Measurements from ENCODE around the gene DDO. TPM values are rescaled to one million over a fixed set of nuclear protein-coding genes. Genes with fewer than 3 reads are reported as not detected.
"Not testable (repeated sequence)": the region's sequence is repeated elsewhere in the genome, so short reads cannot be mapped to it uniquely, and the experiment has no call there.

The DDO gene, protein sequence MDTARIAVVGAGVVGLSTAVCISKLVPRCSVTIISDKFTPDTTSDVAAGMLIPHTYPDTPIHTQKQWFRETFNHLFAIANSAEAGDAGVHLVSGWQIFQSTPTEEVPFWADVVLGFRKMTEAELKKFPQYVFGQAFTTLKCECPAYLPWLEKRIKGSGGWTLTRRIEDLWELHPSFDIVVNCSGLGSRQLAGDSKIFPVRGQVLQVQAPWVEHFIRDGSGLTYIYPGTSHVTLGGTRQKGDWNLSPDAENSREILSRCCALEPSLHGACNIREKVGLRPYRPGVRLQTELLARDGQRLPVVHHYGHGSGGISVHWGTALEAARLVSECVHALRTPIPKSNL
- 0.14 and 0.43 TPM in 2 replicates for total RNA-seq (2014; rRNA removed; shearing (Covaris generic))

- Histone ChIP-seq H3K27ac (no peak within 1 kb of the TSS), H3K27me3 (no peaks in the 10 kb centered on the region), H3K4me1 (peaks cover 4% of the 10 kb centered on the region; the same call in 1 of the 2 replicates), H3K36me3 (no peaks in the 10 kb centered on the region), H3K9me3 (replicated peaks) (no peaks in the 10 kb centered on the region), H3K4me3 (peak within 1 kb of the TSS; percentile 40)
- peak in 1 of 2 experiments; percentile 30 for DNase-seq
Observed at GRCh38 chr6:110415086-110415916, at the start of gene DDO. Gene DDO, minus strand, starts transcription at chr6:110415575. Its CDS starts 2,113 bp downstream, at chr6:110413462.

- no peaks in the 10 kb centered on the region for H3K36me3 ChIP-seq
- H3K4me1 ChIP-seq: no peaks in the 10 kb centered on the region
- DNase-seq: no peak
- H3K27me3 ChIP-seq: no peaks in the 10 kb centered on the region
- no peak overlapping the region for H3K27ac ChIP-seq
- no peak overlapping the region for H3K4me3 ChIP-seq
- H3K9me3 ChIP-seq (replicated peaks): peaks cover 3% of the 10 kb centered on the region; the same call in 1 of the 2 replicates
Observed at GRCh38 chr6:110462884-110463481, 47.6 kb upstream of the DDO start.

GRCh38 chr6:110461376-110461775, 46.0 kb upstream of the DDO start:
- Histone ChIP-seq H3K36me3 (no peaks in the 10 kb centered on the region), H3K27ac (no peak overlapping the region), H3K4me3 (no peak overlapping the region), H3K9me3 (replicated peaks) (peaks cover 3% of the 10 kb centered on the region; the same call in 1 of the 2 replicates), H3K27me3 (no peaks in the 10 kb centered on the region), H3K4me1 (no peaks in the 10 kb centered on the region)
- no peak for DNase-seq

DNA sequence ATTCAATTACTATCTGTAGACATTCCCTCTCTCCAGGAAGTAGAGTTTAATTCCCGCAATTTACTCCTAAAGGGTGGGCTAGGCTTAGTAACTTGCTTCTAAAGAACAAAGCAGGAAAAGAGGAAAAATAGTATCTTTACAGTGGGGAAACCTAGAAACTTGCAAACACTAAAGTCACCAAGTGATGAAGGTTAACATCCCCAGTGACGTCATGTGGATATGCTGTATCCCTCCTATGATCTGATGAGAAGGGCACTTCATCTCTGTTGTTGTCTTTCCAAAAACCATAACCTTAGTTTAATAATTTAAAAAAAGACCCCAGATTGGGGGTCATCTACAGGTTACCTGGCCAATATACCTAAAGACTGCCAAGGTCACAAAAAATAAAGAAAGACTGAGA, 43.8 kb upstream of the DDO start:
- no peaks in the 10 kb centered on the region for H3K4me1 ChIP-seq
- H3K27me3 ChIP-seq: no peaks in the 10 kb centered on the region
- H3K27ac ChIP-seq: no peak overlapping the region
- peaks cover 3% of the 10 kb centered on the region; the same call in 1 of the 2 replicates for H3K9me3 ChIP-seq (replicated peaks)
- DNase-seq: no peak
- H3K4me3 ChIP-seq: no peak overlapping the region
- no peaks in the 10 kb centered on the region for H3K36me3 ChIP-seq

DNA sequence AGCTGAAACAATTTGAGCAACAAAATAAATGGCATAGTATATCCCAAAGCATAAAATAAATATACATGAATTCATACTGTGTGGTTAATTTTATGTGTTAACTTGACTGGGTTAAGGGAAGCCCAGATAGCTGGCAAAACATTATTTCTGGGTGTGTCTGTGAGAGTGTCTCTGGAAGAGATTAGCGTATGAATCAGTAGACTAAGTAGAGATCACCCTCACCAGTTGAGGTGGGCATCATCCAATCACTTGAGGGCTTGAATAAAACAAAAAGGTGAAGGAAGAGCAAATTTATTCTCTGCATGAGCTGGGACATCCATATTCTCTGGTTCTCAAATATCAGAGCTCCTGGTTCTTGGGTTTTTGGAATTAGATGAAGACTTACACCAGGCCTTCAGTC, 43.1 kb upstream of the DDO start:
- Histone ChIP-seq H3K27me3 (no peaks in the 10 kb centered on the region), H3K36me3 (no peaks in the 10 kb centered on the region), H3K4me3 (no peak overlapping the region), H3K4me1 (no peaks in the 10 kb centered on the region), H3K9me3 (replicated peaks) (peaks cover 3% of the 10 kb centered on the region; the same call in 1 of the 2 replicates), H3K27ac (no peak overlapping the region)
- DNase-seq: no peak

DNA sequence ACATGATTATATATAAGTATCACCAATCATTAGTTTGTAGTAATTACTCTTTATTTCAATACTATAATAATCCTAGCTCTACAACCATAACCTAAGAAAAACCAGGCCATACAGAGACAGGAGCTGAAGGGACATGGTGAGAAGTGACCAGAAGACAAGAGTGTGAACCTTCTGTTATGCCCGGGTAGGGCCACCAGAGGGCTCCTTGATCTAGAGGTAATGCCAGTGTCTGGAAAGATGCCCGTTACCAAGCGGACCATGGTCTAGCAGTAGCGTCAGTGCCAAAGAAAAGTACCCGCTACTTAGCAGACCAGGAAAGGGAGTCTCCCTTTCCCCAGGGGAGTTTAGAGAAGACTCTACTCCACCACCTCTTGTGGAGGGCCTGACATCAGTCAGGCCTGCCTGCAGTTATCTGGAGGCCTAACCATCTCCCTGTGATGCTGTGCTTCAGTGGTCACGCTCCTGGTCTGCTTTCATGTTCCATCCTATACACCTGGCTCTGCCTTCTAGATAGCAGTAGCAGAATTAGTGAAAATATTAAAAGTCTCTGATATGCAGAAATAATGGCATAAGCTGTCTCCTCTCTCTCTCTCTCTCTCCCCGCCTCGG, 42.3 kb upstream of the DDO start:
- H3K4me3 ChIP-seq; H3K27ac ChIP-seq; H3K9me3 ChIP-seq (replicated peaks); H3K36me3 ChIP-seq; H3K27me3 ChIP-seq; H3K4me1 ChIP-seq: not testable (repeated sequence)
- DNase-seq: peak; percentile 62 to 78

- Histone ChIP-seq H3K27me3 (no peaks in the 10 kb centered on the region), H3K9me3 (replicated peaks) (no peaks in the 10 kb centered on the region), H3K36me3 (no peaks in the 10 kb centered on the region), H3K27ac (no peak overlapping the region), H3K4me1 (no peaks in the 10 kb centered on the region), H3K4me3 (no peak overlapping the region)
- DNase-seq: no peak
Observed at GRCh38 chr6:110456694-110457093, 41.3 kb upstream of the DDO start.

GRCh38 chr6:110449541-110449895, 34.1 kb upstream of the DDO start:
- DNase-seq: no peak
- H3K4me1 ChIP-seq: no peaks in the 10 kb centered on the region
- H3K9me3 ChIP-seq (replicated peaks): no peaks in the 10 kb centered on the region
- no peak overlapping the region for H3K27ac ChIP-seq
- no peaks in the 10 kb centered on the region for H3K36me3 ChIP-seq
- no peak overlapping the region for H3K4me3 ChIP-seq
- no peaks in the 10 kb centered on the region for H3K27me3 ChIP-seq

DNA sequence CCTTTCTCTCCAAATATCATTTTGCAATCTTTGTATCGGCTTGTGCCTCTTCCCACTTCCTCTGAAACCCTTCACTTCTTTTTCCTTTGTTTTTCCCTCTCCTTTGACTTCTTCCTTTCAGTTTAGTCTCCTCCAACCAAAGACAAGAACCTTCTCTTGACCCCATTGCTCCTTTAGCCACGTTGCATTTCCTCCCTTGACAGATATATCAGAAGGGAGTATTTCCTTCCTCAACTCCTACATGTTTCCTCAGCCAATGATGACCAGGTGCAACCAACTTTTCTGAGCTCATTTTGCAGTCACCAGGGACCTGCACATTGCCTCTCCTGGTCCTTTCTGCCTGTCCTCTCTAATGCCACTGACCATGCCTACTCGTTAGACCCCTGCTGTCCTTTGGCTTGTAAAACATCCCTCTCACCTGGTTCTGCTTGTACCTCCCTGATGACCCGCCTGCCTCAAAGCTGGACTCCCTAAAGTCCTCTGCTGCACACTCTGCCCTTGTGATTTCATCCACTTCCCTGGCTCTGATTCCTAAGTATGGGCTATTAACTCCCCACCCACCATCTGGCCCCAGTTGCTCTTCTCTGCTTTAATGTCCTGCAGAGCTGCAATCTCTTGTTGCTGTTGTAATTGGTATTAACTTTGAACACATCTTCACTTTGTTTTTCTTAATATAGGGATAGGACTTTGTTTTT, 33.6 kb upstream of the DDO start:
- H3K4me1 ChIP-seq: no peaks in the 10 kb centered on the region
- DNase-seq: no peak
- H3K27me3 ChIP-seq: no peaks in the 10 kb centered on the region
- H3K4me3 ChIP-seq: no peak overlapping the region
- H3K36me3 ChIP-seq: no peaks in the 10 kb centered on the region
- H3K27ac ChIP-seq: no peak overlapping the region
- H3K9me3 ChIP-seq (replicated peaks): no peaks in the 10 kb centered on the region

DNA sequence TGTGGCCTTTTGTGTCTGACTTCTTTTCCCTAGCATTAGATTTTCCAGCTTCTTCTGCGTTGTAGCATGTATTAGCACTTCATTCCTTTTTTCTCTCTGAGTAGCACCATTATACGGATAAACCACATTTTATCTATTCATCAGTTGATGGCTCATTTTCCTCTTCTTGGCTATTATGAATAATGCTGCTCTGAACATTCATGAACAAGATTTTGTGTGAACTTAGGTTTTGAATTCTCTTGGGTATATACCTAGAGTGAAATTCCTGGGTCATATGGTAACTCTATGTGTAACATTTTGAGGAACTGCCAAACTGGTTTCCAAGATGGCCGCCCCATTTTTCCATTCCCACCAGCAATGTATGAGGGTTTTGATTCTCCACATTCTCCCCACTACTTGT, 32.4 kb upstream of the DDO start:
- H3K4me3 ChIP-seq: no peak overlapping the region
- no peaks in the 10 kb centered on the region for H3K36me3 ChIP-seq
- no peak overlapping the region for H3K27ac ChIP-seq
- DNase-seq: no peak
- no peaks in the 10 kb centered on the region for H3K27me3 ChIP-seq
- H3K4me1 ChIP-seq: no peaks in the 10 kb centered on the region
- H3K9me3 ChIP-seq (replicated peaks): no peaks in the 10 kb centered on the region

DNA sequence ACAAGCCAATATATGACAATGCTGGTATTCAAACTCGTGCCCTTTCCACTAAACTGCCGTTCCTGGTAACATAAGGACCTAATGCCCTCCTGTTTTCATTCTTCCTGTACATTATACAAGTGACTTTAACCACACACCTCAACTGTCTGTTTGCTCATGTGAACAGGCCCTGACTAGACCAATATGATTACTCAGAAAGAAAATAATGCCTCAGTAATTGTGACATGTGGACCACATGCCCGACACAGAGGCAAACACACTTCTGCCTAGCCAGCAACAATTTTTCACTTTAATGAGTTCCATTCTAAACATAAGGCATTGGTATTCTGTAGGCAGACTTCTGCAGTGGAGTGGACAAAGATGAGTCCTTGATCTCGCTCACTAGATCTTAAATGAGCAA, 31.0 kb upstream of the DDO start:
- Histone ChIP-seq H3K9me3 (replicated peaks) (no peaks in the 10 kb centered on the region), H3K27me3 (0 out of 2 replicates have a peak, but pooled peaks cover 3% of the 10 kb centered on the region), H3K4me3 (no peak overlapping the region), H3K4me1 (no peaks in the 10 kb centered on the region), H3K36me3 (no peaks in the 10 kb centered on the region), H3K27ac (no peak overlapping the region; the same call in 1 of the 2 replicates)
- DNase-seq: no peak

GRCh38 chr6:110440026-110440425, 24.7 kb upstream of the DDO start:
- no peak overlapping the region for H3K27ac ChIP-seq
- 0 out of 2 replicates have a peak, but pooled peaks cover 3% of the 10 kb centered on the region for H3K27me3 ChIP-seq
- H3K4me1 ChIP-seq: no peaks in the 10 kb centered on the region
- no peaks in the 10 kb centered on the region for H3K36me3 ChIP-seq
- DNase-seq: no peak
- H3K4me3 ChIP-seq: no peak overlapping the region
- H3K9me3 ChIP-seq (replicated peaks): no peaks in the 10 kb centered on the region

DNA sequence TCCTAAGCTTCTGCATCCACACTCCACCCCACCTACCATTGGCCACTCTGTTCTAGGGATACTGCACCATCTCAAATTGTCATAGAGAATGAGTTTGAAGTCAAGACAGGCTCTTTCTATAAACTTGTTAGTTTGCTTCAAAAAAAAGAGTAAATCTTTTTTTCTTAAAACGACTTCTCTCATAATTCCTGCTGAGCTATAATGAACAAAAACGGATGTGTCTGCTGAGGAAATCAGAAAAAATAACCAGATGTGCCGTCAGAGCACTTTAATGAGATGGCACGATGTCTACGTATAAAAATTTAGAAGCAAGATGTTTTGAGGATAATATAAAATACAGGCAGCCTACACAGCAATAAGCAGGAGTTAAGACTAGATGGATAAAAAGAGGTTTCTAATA, 24.0 kb upstream of the DDO start:
- no peak overlapping the region for H3K27ac ChIP-seq
- no peak overlapping the region for H3K4me3 ChIP-seq
- H3K9me3 ChIP-seq (replicated peaks): no peaks in the 10 kb centered on the region
- 0 out of 2 replicates have a peak, but pooled peaks cover 3% of the 10 kb centered on the region for H3K27me3 ChIP-seq
- no peaks in the 10 kb centered on the region for H3K4me1 ChIP-seq
- no peak for DNase-seq
- no peaks in the 10 kb centered on the region for H3K36me3 ChIP-seq

DNA sequence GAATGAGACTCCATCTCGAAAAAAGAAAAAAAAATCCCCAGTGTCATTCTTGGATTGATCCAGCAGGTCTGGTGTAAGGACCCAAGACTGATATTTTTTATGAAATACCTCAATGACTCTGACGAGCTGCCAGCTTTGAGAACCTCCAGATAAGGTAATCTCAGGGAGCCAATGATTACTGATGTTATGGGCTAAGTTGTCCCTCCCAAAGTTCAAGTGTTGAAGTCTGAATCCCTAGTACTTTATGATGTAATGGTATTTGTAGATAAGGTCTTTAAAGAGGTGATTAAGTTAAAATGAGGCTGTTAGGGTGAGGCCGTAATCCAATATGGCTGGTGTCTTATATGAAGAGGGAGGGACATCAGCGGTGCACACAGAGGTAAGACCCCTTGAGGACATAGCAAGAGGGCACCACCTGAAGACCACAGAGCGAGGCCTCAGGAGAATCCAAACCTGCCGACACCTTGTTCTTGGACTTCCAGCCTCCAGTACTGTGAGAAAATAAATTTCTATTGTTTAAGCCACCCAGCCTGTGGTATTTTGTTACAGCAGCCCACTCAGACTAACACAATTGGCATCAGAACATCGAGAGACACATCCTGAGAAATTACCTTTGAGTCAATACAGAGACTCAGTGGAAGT, 19.7 kb upstream of the DDO start:
- Histone ChIP-seq H3K4me3 (no peak overlapping the region), H3K27me3 (no peaks in the 10 kb centered on the region; the same call in 1 of the 2 replicates), H3K9me3 (replicated peaks) (no peaks in the 10 kb centered on the region), H3K4me1 (no peaks in the 10 kb centered on the region), H3K36me3 (no peaks in the 10 kb centered on the region), H3K27ac (no peak overlapping the region)
- no peak for DNase-seq

Data from SJCRH30 (cell line).